Endometrium (tissue), 2 donors: ENCODE results near the gene DKK3.
"Not testable (repeated sequence)": the region's sequence is repeated elsewhere in the genome, so short reads cannot be mapped to it uniquely, and the experiment has no call there.

Experiments used
- FAIRE-seq: peaks from 2 replicates; lab custom pipeline; 2012; peaks lifted over from hg19 to GRCh38; lab: Jason Lieb, UNC
- donor health status: control.
- donor health status: control.

Gene DKK3

DNA sequence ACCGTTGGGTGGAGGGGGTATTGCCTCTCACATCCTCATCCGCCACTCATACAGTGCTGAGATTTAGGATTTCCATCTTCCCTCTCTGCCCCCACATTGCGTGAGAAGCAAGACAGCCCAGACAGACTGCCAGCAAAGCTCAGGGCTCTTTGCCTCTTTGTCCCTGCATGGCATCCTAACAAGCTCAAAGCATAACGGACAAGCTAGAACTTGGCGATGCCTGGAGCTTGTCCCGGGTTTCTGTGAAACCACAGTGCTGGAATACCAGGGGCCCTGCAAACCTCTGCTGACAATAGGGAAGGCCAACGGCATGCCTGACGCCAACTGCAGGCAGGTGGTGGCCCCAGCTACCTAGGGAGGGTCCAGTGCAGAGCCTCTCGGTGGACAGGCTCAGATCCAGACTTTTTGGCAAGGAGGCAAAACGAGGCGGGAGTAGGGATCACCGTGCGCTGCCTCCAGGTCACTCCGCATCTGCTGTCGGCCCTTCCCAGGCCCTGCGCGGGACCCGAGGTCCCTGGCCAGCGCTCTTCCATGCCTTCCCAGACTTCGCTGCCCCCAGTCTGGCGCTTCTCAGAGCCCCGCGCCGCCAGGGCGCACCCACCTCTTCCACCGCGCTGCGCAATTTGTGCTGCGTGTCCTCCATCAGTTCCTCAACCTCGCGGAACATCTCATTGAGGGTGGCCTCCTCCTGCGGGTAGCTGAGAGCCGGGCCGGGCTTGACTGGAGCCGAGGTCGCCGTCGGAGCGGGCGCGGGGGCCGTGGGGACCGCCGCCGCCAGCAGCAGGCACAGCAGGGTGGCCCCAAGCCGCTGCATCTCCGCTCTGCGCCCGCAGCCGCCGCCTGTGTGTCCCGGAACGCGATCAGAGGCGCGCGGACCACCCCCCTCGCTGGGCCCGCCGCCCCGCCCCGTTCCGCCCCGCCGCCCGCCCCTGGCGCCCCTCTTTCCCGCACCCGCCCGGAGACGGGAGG, at the start of gene DKK3:
Gene DKK3, minus strand, starts transcription at position 858 of the 969 bp plus-strand sequence. Its CDS starts 44 bp downstream, at position 814.
- no peak for FAIRE-seq

DNA sequence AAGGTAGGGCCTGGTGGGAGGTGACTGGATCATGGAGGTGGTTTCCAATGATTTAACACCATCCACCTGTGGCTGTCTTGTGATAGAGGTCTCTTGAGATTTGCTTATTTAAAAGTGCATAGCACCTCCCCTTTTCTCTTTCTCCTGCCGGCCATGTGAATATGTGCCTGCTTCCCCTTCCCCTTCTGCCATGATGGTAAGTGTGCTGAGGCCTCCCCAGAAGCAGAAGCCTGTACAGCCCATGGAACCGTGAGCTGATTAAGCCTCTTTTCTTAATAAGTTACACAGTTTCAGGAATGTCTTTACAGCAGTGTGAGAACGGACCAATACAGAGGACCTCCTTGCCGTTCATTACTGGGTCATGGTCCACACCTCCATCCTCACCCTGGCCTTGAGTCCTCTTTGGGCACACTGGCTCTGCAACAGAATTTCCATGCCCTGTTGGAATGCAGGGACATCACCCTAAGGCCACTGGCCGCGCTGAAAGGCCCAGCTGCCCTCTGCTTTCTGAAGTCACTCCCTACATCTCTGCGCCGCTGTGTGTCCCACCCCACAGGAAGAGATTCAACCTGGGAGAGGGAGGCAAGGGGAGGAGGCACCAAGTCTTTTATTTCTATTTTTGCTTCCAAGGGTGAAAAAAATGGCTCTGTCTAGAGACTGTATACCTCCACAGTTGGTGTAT, 49.0 kb upstream of the DKK3 start:
- no peak for FAIRE-seq

DNA sequence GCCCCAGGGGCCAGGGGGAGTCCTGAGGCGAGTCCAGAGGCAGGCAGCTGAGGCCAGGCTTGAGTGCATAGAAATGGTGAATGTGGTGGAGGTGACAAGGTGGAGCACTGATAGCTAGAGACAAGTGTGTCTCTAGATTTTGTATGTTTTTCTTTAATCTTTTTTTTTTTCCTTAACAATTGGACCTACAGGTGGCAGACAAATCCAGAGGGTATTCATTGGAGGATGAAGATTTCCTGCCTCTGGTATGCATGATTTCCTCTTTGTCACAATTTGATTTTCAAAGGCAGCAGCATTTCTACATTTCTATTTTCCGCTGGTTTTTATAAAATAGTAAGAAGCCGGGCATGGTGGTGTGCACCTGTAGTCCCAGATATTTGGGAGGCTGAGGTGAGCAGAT, 47.7 kb upstream of the DKK3 start:
- no peak for FAIRE-seq

DNA sequence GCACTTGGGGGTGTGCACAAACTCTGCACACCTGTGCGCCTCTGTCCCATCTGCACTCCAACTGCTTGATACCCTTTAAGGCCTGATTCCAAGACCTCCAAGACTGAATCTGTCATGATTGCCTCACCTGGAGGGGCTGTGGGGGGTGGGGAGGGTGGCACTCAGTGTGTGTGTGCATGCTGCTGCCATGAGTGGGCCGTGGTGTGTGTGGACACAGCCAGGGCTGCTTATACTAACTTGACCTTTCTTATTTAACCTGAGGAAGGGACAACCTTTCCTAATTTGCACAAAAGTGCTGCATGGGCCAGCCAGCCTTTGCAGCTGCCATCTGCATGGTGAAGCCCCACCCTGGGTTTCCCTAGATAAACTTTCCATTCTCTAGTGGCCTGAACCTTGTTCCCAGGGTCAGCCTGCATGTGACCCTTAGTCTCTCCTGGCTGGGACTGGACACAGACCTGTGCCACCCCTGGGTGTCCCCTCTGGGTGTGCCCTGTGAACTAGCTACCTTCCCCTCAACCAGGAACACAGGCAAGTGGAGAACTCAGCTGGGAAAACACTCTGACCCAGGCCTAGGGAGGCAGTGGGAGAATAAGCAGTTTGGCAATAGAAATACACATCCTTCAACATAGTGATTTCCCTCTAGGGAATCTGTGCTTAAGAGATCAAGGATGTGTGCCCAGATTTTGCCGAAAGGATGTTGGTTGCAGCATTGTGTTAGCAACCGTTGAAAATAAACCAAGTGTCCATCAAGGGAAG, 45.4 kb upstream of the DKK3 start:
- FAIRE-seq, result no peak

DNA sequence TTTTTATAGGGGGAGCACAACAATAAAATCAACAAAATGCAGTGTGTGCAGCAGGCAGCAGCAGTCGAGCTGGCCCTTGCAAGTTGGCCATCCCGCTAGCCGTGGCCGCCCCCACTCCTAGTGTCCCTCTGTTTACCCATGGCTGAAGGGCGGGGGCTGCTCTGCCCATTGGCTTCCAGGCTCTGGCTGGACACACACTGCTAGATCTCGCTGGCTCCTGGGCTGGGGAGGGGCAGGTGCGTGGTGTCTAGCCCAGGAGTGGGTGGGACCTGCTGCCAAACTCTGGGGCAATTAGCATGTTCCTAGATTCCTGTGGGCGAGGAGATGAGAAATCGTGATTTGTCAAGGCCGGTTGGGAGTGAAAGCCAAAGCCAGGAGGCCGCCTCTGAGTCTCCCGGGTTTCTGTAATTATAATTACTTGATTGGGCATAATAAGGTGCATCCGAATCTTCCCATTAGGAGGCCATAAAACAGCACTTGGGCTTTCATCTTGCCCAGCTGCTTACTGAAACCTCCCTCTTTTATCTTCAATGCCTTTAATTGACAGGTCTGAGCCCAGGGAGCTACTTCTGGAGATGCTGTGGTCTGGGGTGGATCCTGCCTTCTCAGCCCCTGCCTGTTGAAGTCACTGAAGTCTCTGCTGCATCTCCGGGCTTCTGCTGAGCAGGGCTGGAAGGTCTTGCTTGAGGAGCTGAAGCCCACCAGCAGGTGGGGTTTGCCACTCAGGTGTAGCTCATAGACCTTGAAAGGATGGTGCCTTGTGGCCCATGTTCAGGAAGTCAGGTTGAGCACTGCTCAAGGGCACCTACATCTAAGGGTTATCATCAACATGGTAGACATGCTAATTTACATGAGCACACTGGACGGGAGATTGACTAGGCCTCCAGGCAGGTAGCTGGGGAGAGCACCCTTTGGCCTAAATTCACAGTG, 44.5 kb upstream of the DKK3 start:
- no peak for FAIRE-seq

DNA sequence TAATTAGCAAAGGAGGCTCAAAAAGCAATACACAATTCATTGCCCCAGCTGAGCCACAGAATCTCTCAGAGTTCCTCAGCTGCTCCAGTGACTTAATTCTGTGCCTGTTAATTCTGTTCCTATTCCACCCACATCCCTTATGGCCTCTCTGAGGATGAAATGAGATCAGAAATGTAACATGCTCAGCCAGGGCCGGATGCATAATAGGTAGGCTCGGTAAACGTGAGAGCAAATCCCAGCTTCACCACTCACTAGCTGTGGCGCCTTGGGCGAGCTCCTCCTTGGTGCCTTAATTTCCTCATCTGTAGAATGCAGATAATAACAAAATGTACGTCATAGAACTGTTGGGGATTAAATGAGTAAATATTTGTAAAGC, 42.8 kb upstream of the DKK3 start:
- FAIRE-seq, result no peak

DNA sequence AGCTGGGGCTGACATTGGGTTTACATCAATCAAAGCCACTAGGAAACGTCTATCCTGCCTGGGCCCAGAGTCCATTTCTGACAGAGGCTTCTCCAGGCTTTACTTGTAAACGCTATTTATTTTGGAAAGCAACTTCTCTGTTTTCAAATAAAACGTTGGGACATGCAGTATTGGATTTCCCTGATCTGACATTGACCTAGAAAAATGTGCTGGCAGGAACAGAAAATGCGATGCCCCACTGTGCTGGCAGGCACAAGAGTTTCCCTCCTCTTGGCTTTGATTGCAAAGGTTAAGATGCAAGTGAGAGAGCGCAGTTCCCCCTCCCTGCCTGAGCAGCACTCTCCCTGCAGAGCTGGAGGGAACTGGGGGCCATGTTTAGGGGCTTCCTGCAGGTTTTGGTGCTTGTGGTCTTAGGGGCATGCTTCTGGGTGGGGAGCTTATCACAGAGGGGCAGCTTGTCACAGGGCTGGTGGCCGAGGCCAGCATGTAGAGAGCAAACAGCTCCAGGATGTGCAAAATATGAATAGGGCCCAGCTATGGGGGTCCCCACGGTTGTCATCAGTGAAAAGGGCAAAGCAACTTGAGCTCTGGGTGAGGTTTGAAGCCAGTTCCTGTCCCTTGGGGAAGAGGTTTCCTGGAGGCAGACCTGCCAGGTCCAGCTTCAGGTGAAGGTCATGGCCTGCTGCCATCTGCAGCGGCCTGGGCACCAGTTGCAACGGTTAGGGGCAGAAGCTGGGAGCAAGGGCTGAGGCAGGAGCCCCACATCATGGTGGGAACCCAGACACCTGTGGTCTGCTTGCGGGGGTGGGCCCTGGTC, 42.3 kb upstream of the DKK3 start:
- FAIRE-seq, result no peak

DNA sequence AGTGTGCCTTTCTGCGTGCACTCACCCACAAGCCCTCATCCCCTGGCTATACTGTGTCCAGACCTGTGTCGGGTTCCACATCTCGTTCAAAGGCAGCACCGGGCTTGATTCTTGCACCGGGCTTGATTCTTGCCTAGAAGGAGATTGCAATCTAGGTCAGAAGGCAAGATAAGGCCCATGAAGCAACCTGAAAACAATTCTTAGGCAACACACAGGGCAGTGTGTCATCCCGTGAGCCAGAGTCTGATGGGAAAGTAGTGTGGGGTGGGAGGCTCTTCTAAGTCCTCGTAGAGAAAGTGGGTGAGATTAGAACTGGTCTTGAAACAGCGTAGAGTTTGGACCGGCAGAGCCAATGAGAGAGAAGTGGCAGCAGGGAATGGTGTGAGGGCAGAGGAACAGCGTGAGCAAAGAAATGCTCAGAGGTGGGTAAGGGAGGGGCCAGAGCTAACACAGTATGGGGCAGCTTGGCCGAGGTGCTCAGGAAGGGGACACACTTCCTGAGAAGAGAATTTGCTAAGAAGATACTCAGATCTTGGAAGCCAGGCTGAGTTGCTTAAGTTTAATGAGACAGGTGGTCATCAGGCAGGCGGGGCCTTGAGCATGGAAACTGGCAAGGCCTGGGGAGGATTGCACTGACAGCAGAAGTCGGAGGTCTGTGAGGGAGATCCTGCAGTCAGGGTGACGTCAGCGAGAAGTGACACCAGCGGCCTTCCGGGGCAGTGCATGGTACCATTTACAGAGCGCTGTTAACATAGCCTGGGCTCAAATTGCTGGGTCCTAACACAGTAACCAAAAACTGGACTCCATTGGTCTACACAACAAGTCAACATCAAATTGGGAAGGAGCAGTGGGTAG, 40.7 kb upstream of the DKK3 start:
- FAIRE-seq, result no peak

DNA sequence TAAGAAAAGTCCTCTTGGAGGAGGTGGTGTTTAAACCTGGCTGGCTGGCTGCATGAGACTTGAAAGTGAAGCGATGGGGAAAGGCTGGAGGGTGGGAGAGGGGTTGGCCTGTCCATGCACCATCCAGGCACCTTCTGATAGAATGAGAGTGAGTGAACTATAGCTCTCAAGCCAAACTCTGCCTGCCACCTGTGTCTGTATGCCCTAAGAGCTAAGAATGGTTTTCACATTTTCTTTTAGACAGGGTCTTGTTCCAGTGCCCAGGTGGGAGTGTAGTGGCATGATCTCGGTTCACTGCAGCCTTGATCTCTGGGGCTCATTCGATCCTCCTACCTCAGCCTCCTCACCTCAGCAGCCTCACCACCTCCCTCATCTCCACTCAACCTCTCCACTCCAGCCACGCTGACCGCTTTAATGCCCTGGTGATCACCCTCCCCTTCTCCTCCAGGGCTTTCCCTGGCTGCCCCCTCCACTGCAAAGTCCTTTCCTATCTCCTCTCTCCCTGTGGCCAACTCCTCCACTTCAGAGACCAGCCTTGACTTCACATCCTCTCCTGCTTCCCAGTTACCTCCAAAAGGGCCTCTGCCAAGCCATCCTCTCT, 38.3 kb upstream of the DKK3 start:
- no peak for FAIRE-seq

DNA sequence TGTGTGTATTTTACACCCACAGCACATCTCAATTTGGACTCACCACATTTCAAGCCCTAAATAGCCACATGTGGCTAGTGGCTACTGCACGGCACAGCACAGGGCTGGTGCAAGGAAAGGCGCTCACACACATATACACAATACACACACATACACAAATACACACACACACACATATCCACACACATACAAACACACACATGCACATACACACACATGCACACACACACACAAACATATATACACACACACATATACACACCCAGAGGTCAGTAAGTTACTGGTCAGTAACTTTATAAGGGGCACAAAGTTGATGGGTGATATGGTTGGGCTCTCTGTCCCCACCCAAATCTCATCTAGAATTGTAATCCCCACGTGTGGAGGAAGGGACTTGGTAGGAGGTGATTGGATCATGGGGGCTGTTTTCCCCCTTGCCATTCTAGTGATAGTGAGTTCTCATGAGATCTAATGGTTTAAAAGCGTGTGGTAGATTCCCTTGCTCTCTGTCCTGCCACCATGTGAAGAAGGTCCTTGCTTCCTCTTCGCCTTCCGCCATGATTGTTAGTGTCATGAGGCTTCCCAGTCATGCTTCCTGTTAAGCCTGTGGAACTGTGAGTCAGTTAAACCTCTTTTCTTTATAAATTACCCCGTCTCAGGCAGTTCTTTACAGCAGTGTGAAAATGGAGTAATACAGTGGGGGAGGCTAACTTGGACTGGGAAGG, 37.6 kb upstream of the DKK3 start:
- FAIRE-seq, result no peak

DNA sequence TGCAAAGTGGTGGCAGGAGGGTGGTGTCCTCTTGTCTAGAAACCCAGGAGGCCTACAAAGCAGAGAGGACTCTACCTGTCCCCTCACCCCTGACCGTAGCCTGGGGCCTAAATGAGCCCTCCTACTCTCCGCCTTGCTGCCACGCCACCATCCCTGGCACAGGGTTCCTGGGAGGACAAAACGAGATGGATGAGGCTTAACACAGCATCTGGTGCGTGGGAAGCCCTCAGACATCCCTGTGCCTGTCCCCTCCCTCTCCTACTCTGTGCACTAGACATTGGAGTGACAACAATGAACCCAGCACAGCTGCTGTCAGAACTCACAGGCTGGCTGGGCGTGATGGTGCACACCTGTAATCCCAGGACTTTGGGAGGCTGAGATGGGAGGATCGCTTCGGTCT, 36.4 kb upstream of the DKK3 start:
- no peak for FAIRE-seq

DNA sequence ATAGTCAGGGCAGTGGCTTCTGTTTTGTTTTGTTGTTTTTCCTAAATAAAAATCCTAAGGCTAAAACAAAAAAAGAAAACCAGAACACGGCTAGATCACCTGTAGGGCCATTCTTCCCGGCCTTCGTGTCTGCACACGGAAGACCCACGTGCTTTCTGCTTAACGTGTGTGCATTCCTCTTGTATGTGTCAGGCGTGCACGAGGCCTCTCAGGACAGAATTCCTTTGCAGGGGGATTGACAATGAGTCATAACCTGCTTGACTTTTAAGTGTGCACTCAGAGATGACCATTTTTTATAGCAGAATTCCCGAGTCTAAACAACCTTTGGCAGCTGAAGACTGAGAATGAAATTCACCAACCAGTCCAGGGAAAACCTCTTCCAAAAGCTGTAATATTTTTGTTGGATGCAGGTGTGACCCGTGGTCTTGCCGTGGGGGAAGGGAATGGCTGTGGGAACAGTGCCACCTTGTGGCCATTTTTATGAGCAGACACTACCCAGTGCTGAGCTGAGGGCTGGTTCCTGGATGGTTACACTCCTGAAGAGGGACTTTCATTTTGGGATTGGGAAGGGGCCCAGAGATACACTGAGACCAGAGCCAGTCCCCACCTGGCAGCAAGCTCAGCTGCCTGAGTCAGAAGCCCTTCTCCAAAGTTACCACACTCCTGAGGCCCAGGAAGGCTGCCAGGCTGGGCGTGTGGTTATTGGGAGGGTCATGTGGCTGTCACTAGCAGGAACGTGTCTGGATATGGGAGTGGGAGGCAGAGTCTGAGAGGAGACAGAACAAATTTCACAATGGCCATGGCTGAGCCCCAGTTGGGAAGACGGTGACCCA, 35.7 kb upstream of the DKK3 start:
- peak; percentile 79 for FAIRE-seq

DNA sequence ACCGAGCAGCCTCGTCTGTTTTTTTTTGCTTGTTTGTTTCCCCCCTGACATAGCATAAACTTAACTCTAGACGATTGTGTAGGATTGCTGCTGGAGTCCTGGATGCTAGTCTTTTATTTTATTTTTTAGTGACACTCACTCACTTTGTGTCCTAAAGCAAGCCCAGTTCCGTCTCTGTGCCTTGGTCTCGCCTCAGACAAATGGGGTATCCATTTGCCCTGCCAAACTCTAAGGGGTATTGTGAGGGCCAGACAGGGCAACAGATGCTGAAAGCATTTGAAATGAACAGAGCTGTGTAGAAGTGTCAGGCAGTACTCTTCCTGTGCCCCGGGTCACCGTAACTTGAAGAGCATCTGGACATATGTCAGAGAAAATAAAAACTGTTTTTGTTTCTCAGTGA, 34.8 kb upstream of the DKK3 start:
- no peak for FAIRE-seq

DNA sequence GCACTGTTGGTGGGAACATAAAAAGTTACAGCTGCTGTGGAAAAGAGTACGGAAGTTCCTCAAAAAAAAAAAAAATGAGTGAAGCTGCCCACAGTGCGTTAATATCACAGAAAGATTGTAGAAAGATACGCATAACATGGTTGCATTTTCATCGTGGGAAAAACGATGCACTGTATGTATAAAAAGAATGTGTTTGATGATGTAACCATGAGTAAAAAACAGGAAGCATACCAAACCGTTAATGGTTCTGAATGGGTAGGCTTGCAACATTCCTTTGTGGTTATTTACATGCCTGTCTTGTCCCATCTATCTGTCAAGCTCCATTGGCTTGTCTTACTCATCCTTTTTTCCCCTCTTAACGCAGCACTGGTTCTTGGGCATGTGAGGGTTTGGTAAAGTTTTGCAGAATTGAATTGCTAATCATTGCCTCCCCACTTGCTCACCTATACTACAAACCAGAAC, 33.8 kb upstream of the DKK3 start:
- FAIRE-seq, result no peak

DNA sequence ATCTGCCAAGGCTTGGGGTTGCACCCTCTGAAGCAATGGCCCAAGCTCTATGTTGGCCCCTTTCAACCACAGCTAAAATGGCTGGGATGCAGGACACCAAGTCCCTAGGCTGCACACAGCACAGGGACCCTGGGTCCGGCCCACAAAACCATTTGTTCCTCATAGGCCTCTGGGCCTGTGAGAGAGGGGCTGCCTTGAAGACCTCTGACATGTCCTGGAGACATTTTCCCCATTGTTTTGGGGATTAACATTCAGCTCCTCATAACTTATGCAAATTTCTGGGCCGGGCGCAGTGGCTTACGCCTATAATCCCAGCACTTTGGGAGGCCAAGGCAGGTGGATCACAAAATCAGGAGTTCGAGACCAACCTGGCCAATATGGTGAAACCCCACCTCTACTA, 32.3 kb upstream of the DKK3 start:
- not testable (repeated sequence) for FAIRE-seq

DNA sequence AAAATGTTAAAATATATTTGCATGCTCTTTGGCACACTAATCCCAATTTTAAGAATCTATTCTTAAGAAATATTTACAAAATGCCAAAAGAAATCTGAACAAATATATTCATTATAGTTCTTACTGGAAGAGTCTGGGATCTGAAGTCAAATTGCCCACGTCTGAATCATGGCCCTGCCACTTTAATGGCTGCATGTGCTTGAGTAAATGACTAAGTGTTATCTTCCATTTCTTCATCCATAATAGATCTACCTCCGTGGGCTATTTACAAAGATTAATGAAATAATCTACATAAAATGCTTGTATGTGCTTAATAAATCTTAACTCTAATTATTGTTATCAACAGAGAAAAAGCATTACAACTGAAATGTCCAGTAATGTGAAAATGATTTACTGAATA, 24.5 kb upstream of the DKK3 start:
- FAIRE-seq, result no peak

DNA sequence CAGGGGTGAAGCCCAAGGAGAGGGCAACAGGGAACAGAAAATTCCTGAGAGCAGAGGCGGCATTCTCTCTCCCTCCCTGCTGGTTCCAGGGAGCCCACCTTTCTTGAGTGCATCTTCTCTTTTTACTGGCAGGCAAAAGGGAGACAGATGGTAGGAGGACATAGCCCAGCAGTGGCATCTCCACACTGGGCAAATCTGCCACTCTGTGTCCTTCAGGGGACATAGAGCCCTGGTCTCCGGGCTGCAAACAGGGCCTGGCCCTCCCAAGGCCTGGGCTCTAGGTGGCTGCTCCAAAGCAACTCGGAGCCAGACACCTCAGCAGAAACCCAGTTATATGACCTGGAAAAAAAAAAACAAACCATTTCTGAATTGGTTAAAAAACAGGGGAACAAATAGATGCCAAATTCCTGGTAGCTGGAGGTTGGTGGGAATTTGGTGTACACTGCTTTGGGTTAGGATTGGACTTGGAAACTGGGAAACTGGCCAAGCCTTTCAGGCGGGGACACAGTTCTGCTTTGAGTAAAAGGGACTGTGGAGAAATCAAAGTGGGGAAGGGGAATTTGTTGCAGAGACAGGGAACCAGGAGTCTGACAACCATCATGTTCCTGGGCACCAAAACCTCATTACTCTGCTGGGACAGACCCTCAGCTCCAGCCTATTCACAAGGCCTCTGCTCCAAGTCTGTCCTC, 23.6 kb upstream of the DKK3 start:
- FAIRE-seq, result no peak
